ENCODE results near the gene OR52A1.

DNA sequence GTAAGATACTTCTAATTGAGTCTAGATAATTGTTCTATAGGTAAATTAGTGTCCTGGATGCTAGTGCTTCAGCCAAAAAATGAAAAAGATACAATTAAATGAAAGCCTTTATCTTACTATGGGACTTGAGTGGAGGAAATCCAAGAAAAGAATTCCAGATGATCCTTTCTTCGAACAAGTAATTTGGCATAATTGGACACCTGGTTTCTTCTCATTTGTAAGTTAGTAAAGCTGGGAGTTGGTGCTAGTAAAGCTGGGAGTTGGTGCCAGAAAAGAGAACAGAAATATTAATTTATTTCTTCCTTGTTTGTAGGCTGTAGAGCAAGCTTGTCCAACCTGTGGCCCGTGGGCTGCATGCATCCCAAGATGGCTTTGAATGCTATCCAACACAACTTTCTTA, 33.6 kb upstream of the OR52A1 start:
- TF ChIP-seq, protein P1, sequence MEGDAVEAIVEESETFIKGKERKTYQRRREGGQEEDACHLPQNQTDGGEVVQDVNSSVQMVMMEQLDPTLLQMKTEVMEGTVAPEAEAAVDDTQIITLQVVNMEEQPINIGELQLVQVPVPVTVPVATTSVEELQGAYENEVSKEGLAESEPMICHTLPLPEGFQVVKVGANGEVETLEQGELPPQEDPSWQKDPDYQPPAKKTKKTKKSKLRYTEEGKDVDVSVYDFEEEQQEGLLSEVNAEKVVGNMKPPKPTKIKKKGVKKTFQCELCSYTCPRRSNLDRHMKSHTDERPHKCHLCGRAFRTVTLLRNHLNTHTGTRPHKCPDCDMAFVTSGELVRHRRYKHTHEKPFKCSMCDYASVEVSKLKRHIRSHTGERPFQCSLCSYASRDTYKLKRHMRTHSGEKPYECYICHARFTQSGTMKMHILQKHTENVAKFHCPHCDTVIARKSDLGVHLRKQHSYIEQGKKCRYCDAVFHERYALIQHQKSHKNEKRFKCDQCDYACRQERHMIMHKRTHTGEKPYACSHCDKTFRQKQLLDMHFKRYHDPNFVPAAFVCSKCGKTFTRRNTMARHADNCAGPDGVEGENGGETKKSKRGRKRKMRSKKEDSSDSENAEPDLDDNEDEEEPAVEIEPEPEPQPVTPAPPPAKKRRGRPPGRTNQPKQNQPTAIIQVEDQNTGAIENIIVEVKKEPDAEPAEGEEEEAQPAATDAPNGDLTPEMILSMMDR (conservative IDR thresholded peaks at IDR 0.05; ENCODE audit: low read depth, low read length): no peak
- no peak for TF ChIP-seq POLR2A (IDR thresholded peaks at IDR 0.05; ENCODE audit: low read depth, low read length)
- no peak for TF ChIP-seq MAZ (IDR thresholded peaks at IDR 0.05; ENCODE audit: borderline replicate concordance, low read depth, low read length)
- no peak for TF ChIP-seq RFX5 (IDR thresholded peaks at IDR 0.05; ENCODE audit: low read depth, low read length)
- TF ChIP-seq MXI1 (IDR thresholded peaks at IDR 0.05; ENCODE audit: borderline replicate concordance, low read depth, low read length): no peak
- no peak for TF ChIP-seq RCOR1 (IDR thresholded peaks at IDR 0.05; ENCODE audit: insufficient replicate concordance, low read length)
- TF ChIP-seq, protein P2, sequence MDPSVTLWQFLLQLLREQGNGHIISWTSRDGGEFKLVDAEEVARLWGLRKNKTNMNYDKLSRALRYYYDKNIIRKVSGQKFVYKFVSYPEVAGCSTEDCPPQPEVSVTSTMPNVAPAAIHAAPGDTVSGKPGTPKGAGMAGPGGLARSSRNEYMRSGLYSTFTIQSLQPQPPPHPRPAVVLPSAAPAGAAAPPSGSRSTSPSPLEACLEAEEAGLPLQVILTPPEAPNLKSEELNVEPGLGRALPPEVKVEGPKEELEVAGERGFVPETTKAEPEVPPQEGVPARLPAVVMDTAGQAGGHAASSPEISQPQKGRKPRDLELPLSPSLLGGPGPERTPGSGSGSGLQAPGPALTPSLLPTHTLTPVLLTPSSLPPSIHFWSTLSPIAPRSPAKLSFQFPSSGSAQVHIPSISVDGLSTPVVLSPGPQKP (IDR thresholded peaks at IDR 0.05; ENCODE audit: borderline replicate concordance, low read depth, low read length): no peak
- no peak for TF ChIP-seq SMC3 (IDR thresholded peaks at IDR 0.05; ENCODE audit: low read depth, low read length)
- TF ChIP-seq BHLHE40 (IDR thresholded peaks at IDR 0.05; ENCODE audit: low read depth, low read length): no peak
